ENCODE measurements around the gene FBXL15. TPM values are rescaled to one million over a fixed set of nuclear protein-coding genes. Genes with fewer than 3 reads are reported as not detected.

FBXL15 gene
- total and polyA plus RNA-seq, 9 of the 15 experiments (the other 6 are each of a cell fraction or from before 2014, with no cell fraction given) = 0.08 to 25.9 (median 3.5) TPM

DNA sequence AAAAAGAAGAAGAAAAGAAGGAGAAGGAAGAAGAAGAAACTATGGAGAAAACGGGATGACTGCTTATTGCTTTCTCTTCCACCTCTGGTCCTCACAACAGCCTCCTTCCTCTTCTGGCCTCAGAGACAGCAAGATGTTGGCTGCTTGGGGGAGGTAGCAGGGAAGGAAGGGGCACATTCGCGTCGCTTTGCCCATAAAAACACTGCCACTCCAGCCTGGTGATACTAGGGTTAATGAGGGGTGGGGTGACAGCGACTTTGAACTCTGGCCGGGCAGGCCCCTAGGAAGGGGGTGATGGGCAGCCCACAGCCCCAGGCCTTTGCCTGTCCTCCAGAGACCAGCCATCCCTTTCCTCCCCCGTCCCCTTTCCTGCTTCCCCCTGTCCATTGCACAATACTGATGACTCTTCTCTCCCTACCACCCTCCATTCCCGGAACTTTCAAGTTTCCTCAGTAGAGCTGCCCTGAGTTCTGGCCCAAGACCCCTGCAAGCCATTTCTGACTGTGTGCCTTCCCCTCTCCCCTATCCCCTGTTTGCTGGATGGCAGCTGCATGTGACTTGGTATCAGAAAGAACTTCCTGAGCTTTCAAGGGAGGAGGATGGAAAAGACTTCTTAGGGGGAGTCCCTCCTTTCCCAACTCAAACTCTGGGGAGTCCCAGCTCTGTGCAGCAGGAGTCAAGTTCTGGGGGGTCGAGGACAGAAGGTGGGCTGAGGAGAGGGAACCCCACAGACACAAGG, 13.9 kb downstream of the FBXL15 start (continued):
- no peak for TF ChIP-seq SPI1 (IDR thresholded peaks at IDR 0.05; ENCODE audit: borderline replicate concordance, low read depth, low read length)
- peak; percentile 68 for TF ChIP-seq PRDM10 (IDR thresholded peaks at IDR 0.05; ENCODE audit: partially characterized antibody)
- peak; percentile 47; the same call in 1 of the 2 replicates for TF ChIP-seq JUND (IDR thresholded peaks at IDR 0.05; ENCODE audit: borderline replicate concordance, low read depth, low read length)
- TF ChIP-seq JUND (tag; IDR thresholded peaks at IDR 0.05; ENCODE audit: borderline replicate concordance, low read depth, low read length) = no peak
- TF ChIP-seq, protein P1, sequence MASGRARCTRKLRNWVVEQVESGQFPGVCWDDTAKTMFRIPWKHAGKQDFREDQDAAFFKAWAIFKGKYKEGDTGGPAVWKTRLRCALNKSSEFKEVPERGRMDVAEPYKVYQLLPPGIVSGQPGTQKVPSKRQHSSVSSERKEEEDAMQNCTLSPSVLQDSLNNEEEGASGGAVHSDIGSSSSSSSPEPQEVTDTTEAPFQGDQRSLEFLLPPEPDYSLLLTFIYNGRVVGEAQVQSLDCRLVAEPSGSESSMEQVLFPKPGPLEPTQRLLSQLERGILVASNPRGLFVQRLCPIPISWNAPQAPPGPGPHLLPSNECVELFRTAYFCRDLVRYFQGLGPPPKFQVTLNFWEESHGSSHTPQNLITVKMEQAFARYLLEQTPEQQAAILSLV (tag; IDR thresholded peaks at IDR 0.05) = 0 out of 2 replicates have a peak, but pooled peaks have one; percentile 56
- TF ChIP-seq ZNF79 (CRISPR knock-in tag; IDR thresholded peaks at IDR 0.05; ENCODE audit: low read depth) = no peak
- TF ChIP-seq RAD21 (CRISPR knock-in tag; conservative IDR thresholded peaks at IDR 0.05 in 1 of 2, IDR thresholded peaks at IDR 0.05 in 1 of 2) = no peak
